MG63 (cell line): ENCODE data around the gene MED13L. TPM values are rescaled to one million over a fixed set of nuclear protein-coding genes. Genes with fewer than 3 reads are reported as not detected.

Experiments used
- DNase-seq: peaks from one replicate; pipeline ENCODE4 v3.0.0-alpha.2; 2020
- H3K27me3 ChIP-seq: fragments of 250-450 bp; sonication (Bioruptor Pico); 2 replicates; pipeline ENCODE4 v1.5.1; 2020; ENCODE audit warnings: mild to moderate bottlenecking, moderate library complexity
- H3K36me3 ChIP-seq: fragments of 250-450 bp; sonication (Bioruptor Pico); 2 replicates; pipeline ENCODE4 v1.5.1; 2020; ENCODE audit warnings: mild to moderate bottlenecking, moderate library complexity
- H3K4me3 ChIP-seq: fragments of 250-450 bp; sonication (Bioruptor Pico); 2 replicates; pipeline ENCODE4 v1.5.1; 2020; ENCODE audit warnings: mild to moderate bottlenecking, moderate library complexity
- H3K9me3 ChIP-seq: fragments of 250-450 bp; sonication (Bioruptor Pico); 2 replicates; pipeline ENCODE4 v1.5.1; 2020; ENCODE audit warnings: mild to moderate bottlenecking, moderate library complexity
- total RNA-seq: library from RNA; depleted of rRNA; stranded (reverse); fragments of >200 nt; shearing (Covaris generic); gene quantifications from 2 replicates; pipeline ENCODE4 v1.2.3, GENCODE V29; 2014; ENCODE audit warnings: low replicate concordance

MED13L gene
- total RNA-seq, 1 experiment from 2014 or later = 16.1 TPM

DNA sequence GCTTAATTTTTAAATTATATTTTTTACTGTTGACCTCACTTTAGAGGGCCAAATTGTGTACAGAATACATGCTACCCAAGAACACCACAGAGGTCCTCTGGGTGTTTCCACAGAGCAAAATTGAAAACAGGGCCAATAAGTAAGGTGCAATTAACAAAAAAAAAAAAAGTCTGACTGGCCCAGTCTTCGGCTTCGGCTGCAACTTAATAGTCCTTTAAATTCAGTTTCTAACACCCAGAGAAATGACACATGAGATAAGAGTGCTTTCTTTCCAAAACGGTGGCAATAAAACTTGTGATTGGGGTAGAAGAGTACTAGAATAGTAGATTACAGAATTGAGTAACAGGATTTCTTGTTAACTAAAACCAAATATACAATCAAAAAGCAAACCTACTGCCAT is 81.3 kb downstream of the MED13L start:
- no peaks in the 10 kb centered on the region for H3K9me3 ChIP-seq
- H3K4me3 ChIP-seq = no peak overlapping the region
- DNase-seq = no peak
- no peaks in the 10 kb centered on the region for H3K36me3 ChIP-seq
- H3K27me3 ChIP-seq = no peaks in the 10 kb centered on the region

DNA sequence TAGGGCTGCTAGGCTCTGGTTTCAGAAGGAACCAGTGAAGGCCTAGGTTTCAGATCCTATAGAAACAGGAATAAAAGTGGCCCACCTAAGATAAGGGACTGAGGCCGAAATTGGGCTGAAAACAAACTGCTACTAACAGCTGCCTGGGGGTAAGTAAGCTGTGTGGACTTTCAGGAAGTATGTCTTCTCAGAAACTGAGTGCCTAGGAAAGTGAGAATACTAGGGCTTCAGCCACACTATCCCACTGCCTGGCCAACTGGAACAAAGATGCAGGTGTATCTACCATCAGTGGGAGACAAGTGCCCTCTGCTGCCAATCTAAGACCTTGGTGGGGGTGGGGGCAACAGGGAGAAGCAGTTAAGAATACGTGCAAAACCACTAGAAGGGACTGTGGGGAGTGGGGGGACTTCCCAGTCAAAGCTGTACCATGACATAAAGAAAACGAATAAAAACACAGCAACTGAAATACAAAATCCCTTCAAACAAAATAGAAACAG is 82.5 kb downstream of the MED13L start:
- no peak for DNase-seq
- Histone ChIP-seq H3K9me3 (no peaks in the 10 kb centered on the region), H3K36me3 (no peaks in the 10 kb centered on the region), H3K4me3 (no peak overlapping the region), H3K27me3 (no peaks in the 10 kb centered on the region)

DNA sequence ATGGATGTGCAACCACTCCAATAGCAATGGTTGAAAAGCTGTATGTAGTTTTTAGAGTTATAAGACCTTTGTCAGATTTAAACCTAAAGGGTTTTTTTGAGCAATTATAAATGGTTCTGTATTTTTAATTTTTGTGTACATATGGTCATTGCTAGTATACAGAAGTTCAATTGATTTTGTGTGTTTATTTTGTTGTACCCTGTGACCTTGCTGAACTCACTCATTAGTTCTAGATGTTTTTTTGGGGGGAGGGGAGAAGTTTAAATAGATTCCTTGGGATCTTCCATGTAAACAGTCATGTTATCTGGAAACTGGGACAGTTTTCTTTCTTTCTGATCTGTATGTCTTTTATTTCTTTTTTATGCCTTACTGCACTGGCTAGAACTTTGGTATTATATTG is 87.8 kb downstream of the MED13L start:
- no peaks in the 10 kb centered on the region for H3K36me3 ChIP-seq

DNA sequence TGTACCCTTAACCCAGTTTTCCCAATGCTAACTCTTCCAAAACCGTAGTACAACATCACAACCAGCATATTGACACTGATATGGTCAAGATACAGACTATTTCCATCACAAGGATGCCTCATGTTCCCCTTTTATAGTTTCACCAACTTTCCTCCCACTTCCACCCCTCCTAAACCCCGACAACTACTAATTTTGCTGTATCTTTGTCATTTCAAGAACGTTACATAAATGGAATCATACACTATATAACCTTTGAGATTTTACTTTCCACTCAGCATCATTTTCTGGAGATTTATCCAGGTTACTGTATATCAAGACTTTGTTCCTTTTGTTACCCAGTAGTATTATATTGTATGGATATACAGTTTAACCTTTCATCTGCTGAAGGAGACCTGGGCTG is 88.9 kb downstream of the MED13L start:
- Histone ChIP-seq H3K9me3 (no peaks in the 10 kb centered on the region), H3K36me3 (no peaks in the 10 kb centered on the region), H3K4me3 (no peak overlapping the region), H3K27me3 (no peaks in the 10 kb centered on the region)
- DNase-seq = no peak

More for the DNA sequence above, 87.8 kb downstream of the MED13L start:
- no peaks in the 10 kb centered on the region for H3K9me3 ChIP-seq
- no peaks in the 10 kb centered on the region for H3K27me3 ChIP-seq
- no peak for DNase-seq
- H3K4me3 ChIP-seq = no peak overlapping the region

DNA sequence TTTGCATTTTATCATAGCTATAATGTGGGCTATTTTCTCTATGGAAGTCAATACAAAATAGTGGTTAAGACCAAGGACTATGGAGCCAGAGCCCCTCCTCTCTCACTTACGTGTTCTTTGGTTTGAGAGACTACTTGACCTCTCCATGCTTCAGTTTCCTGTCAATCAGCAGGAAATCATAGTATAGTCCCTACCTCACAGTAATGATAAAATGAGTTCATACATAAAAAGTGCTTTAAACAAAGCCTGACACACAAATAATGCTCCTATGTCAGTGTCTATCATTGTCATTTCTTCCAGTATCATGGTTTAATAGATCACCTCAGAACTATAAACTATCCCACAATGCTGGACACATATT is 90.4 kb downstream of the MED13L start:
- Histone ChIP-seq H3K36me3 (no peaks in the 10 kb centered on the region), H3K9me3 (no peaks in the 10 kb centered on the region), H3K4me3 (no peak overlapping the region), H3K27me3 (no peaks in the 10 kb centered on the region)
- DNase-seq = no peak

DNA sequence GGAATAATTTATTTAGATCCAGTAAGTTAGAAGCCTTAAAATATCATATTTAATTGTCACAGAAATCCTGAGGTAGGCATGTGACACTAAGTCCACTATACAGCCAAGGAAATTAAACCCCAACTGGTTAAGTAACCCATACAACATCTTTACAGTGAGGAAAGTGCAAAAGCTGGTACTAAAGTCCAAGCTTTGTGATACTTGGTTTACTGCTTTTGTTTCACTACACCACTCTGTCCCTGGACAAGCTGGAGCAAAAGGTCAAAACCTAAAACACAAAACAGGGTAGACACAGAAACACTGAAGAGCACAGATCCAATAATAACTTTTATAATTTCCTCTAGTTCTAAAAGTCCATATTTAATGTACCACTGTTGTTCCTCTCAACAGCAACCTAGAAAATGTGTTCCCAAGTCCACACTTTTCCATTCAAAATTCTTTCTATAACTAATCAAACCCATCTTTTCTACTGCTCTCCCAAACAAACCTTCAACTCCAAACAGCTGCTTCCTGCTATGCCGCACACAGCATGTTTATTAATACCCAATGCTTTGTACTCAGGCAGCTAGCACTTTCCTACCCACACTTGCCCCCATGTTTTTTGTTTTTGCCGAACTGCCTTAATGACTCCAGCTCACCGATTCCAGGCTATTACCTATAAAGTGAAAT is 90.9 kb downstream of the MED13L start:
- Histone ChIP-seq H3K27me3 (no peaks in the 10 kb centered on the region), H3K9me3 (no peaks in the 10 kb centered on the region)
- no peak for DNase-seq

DNA sequence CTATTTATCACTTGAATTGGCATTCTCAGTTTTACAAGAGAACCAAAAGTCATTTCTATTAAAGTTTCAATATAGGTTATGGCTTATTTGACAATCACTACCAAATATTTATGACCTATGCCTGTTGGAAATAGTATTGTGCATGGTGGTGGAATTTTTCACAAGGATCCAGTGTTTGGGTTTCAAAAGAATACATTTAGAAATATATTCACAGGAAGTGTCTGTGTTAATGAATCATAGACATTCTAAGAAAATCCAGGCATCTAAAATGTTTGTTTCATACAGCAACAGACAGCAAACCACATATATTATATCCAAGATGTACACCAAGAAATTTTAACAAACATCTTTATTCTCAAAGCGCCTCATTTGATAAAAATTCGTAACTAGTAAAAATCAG is 92.7 kb downstream of the MED13L start:
- Histone ChIP-seq H3K9me3 (no peaks in the 10 kb centered on the region), H3K27me3 (no peaks in the 10 kb centered on the region), H3K4me3 (no peak overlapping the region), H3K36me3 (no peaks in the 10 kb centered on the region)
- no peak for DNase-seq

More for the DNA sequence above, 90.9 kb downstream of the MED13L start:
- Histone ChIP-seq H3K4me3 (no peak overlapping the region), H3K36me3 (no peaks in the 10 kb centered on the region)

DNA sequence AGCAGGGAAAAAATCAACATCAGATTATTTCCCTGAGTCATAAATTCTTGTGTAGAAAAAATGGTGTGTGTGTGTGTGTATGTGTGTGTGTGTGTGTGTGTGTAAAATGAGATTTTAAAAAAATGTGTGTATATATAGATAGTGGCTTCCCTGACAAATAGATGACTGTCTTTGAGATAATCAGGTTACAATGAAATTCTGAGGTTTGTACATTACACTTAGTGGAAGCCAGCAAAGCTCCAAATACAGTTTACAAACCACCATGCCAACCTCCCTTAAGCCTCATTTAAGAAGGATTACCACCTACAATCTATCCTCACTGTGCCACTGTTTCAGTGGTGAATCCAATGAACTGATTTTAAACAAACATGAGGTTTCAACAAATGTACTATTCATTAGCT is 93.8 kb downstream of the MED13L start:
- DNase-seq = no peak
- H3K9me3 ChIP-seq = no peaks in the 10 kb centered on the region
- no peaks in the 10 kb centered on the region for H3K36me3 ChIP-seq
- H3K4me3 ChIP-seq = no peak overlapping the region
- no peaks in the 10 kb centered on the region for H3K27me3 ChIP-seq

DNA sequence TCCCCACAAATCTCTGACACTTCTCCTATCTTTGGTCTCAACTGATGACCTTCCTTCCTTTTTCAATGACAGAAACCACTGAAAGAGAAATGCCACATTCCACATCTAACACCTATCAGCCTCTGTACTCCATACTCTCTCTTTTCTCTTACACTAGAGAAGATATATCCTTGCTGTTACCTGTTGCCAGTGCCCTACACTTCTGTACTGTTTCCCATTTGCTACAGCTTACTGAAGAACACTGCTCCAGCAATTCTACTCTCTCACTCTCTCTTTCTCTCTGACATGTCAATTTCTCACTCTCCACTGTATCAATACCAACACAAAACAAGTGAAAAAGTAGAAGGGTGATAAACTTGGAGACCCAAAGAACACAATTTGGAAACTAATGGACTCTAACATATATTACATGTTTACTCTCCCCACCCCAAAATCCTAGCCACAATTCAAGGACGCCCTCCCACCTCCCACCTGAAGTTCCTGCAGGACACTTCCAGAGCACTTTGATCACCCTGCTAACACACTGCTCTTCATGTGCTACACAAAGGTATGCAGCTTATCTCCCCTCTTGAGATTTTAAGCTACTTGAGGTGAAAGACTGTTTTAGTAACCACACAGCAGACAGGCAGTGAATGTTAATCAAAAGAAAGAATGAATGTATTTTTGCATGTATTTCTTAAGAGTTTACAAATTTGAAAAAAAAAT is 95.0 kb downstream of the MED13L start:
- H3K27me3 ChIP-seq = no peaks in the 10 kb centered on the region
- no peak overlapping the region for H3K4me3 ChIP-seq
- no peaks in the 10 kb centered on the region for H3K36me3 ChIP-seq
- DNase-seq = no peak
- H3K9me3 ChIP-seq = no peaks in the 10 kb centered on the region

DNA sequence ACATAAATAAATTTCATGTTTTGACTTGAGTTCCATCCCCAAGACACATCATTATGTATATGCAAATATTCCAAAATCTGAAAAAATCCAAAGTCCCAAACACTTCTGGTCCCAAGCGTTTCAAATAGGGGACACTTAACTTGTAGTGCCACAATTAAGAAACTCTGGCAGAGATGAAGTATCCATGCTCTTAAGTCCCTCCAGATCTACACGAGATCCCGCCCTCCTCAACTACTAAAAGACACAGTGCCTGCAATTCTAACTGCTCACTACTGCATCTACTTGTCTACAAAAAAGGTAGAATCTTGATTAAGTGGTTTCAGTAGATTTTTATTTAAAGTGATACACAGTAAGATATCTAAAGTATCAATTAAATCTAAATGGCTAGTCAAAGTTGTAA is 97.0 kb downstream of the MED13L start:
- no peaks in the 10 kb centered on the region for H3K36me3 ChIP-seq
- no peaks in the 10 kb centered on the region for H3K27me3 ChIP-seq
- H3K4me3 ChIP-seq = no peak overlapping the region
- DNase-seq = no peak
- H3K9me3 ChIP-seq = no peaks in the 10 kb centered on the region

DNA sequence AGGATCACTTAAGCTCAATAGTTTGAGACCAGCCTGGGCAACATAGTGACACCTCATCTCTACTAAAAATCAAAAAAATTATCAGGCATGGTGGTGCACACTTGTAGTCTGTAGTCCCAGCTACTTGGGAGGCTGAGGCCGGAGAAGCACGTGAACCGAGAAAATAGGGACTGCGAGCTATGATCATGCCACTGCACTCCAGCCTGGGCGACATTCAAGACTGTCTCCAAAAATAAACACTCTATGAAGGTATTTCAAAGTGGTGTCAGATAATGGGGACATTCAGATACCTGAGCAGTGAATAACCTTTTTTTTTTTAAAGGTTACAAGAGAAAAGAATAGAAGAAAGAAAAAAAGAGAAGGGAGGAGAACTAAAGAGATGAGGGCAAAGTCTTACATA is 98.1 kb downstream of the MED13L start:
- H3K9me3 ChIP-seq = no peaks in the 10 kb centered on the region
- no peak overlapping the region for H3K4me3 ChIP-seq
- no peak for DNase-seq
- H3K36me3 ChIP-seq = no peaks in the 10 kb centered on the region
- H3K27me3 ChIP-seq = no peaks in the 10 kb centered on the region

DNA sequence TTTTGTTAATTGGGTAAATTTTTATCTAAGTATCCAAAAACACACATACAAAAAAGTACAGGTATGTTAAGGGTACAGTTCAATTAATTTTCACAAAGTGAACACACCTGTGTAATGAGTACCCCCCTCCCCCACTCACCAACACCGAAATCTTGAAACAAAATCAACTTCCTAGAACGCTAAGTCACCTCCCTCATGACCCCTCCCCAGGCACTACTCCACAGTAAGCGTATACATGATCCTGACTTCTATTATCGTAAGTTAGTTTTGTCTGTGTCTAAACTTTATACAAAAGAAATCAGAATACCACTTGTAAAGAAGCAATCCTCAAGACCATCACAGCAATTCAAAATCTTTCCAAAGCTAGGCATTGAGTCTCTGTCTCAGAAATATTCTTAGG is 100.5 kb downstream of the MED13L start:
- Histone ChIP-seq H3K4me3 (no peak overlapping the region), H3K27me3 (no peaks in the 10 kb centered on the region), H3K36me3 (no peaks in the 10 kb centered on the region), H3K9me3 (no peaks in the 10 kb centered on the region)
- DNase-seq = no peak

DNA sequence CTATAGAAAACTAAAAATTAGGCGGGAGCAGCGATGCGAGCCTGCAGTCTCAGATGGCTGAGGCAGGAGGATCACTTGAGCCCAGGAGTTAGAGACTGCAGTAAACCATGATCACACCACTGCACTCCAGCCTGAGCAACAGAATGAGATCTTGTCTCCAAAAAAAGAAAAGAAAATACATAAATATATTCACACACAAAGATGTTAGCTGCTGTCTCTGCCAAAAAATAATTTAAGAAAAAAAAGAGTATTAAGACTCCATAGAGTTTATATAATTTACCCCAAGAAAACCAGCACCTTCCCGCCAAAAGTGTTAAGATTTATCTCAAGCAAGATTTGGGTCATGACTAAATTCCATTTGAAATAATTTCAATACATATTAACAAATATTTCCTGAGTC is 102.6 kb downstream of the MED13L start:
- no peaks in the 10 kb centered on the region for H3K36me3 ChIP-seq
- no peaks in the 10 kb centered on the region for H3K27me3 ChIP-seq
- H3K4me3 ChIP-seq = no peak overlapping the region
- no peak for DNase-seq
- no peaks in the 10 kb centered on the region for H3K9me3 ChIP-seq

DNA sequence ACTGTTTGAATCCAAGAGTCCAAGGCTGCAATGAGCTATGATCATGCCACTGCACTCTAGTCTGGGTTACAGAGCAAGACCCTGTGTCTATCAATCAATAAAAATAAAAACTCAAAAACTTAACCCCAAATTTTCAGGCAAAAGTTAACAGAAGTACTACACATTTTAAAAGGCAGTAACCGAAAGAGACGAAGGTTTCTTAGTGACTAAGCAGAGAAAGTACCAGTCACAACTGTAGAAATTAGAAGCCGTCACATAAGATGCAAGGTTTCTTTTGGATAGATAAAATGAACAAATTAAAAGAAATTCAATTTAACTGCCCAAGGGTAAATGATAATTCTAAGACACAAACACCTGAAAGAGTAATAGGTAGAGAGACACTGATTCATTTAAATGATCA is 103.5 kb downstream of the MED13L start:
- no peaks in the 10 kb centered on the region for H3K9me3 ChIP-seq
- no peak for DNase-seq
- no peaks in the 10 kb centered on the region for H3K36me3 ChIP-seq
- no peak overlapping the region for H3K4me3 ChIP-seq
- no peaks in the 10 kb centered on the region for H3K27me3 ChIP-seq

DNA sequence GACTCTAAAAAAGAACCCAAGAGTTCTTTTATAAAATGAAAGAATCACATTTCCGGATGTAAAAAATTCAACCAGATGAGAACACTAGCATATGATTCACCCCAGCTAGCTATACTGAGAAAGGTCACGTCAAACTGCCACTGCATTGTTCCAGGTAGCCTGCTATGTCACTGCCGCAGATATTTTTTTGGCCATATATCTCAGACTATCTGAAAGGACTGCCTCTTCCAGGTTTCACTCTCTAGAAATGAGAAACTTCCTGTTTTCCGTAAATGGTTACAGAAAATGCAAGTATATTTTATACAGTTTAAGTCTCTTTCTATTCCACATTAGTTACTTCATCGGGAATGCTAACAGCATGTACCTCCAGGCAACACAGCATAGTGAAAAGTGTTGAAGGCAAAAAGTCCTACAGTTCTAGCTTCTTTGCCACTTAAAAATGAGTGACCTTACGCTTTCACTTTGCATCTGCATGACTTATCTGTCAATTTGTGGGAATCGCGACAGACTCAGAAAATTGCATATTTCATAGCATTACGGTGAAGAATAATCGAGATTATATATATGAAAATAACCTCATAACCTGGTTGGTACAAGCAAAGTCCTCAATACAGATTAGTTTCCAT is 105.2 kb downstream of the MED13L start:
- no peak for DNase-seq
- H3K9me3 ChIP-seq = no peaks in the 10 kb centered on the region
- no peak overlapping the region for H3K4me3 ChIP-seq
- no peaks in the 10 kb centered on the region for H3K27me3 ChIP-seq
- H3K36me3 ChIP-seq = no peaks in the 10 kb centered on the region

DNA sequence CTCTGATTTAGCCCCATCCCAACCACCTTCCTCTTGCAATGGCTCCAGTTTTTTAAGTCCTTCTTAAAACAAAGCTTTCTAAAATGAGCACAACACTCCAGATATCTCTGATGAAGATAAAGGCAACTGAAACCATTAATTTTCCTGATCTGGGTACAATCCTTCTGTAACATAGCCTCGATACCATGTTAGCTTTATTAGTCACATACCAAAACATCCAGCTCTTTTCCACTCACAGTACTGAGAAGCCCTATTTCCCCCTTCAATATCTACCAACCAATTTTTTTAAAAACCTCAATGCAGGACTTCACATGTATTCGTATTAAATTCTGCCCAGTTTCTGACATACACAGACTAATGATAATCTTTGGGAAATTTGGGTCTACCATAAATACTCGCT is 105.9 kb downstream of the MED13L start:
- DNase-seq = no peak

DNA sequence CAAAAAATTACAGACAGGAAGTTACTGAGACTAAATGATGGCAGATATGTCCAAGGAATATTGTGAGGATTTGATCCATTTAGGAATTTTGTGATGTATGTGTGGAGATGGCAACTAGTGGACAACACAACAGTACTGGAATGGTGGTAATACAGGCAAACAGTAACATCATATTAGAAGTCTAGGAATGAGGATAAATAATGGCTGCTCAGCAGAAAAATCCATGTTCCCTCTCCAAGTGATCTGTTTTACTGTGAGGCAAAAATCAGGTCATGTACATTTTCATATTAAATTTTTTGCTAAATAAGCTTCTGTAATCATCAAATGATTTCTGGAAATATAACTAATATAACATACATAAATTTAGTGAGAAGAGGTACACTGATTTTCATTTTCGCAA is 108.4 kb downstream of the MED13L start:
- H3K27me3 ChIP-seq = no peaks in the 10 kb centered on the region
- H3K9me3 ChIP-seq = no peaks in the 10 kb centered on the region
- no peaks in the 10 kb centered on the region for H3K36me3 ChIP-seq
- no peak for DNase-seq
- H3K4me3 ChIP-seq = no peak overlapping the region

More for the DNA sequence above, 105.9 kb downstream of the MED13L start:
- H3K4me3 ChIP-seq = no peak overlapping the region
- no peaks in the 10 kb centered on the region for H3K36me3 ChIP-seq
- no peaks in the 10 kb centered on the region for H3K9me3 ChIP-seq
- H3K27me3 ChIP-seq = no peaks in the 10 kb centered on the region

DNA sequence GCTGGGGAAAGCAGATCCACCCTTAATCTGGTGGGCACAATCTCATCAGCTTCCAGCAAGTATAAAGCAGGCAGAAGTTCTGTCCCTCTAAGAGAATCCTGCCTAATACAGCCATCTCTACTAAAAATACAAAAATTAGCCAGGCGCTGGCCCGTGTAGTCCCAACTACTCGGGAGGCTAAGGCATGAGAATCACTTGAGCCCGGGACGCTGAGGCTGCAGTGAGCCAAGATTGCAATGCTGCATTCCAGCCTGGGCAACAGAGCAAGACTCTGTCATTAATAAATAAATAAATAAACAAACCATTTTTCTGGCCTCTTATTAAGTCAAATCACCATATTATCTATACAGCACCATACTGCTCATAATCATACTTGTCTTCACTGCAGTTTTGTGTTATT is 111.2 kb downstream of the MED13L start:
- Histone ChIP-seq H3K27me3 (no peaks in the 10 kb centered on the region), H3K36me3 (no peaks in the 10 kb centered on the region), H3K9me3 (no peaks in the 10 kb centered on the region), H3K4me3 (no peak overlapping the region)
- DNase-seq = peak; percentile 59
